SK-N-MC (cell line): ENCODE data around the gene HK3.

ENCODE experiments used
- DNase-seq: peaks from one replicate; pipeline ENCODE4 v3.0.0-alpha.2; 2011; ENCODE audit warnings: low read depth, low spot score
- H3K27ac ChIP-seq: fragments of 200-600 bp; sonication (generic); 2 replicates; pipeline ENCODE4 v1.5.1; 2016; ENCODE audit warnings: mixed run types
- H3K36me3 ChIP-seq: fragments of 200-600 bp; sonication (generic); 2 replicates; pipeline ENCODE4 v1.6.1; 2017; ENCODE audit warnings: antibody characterized with exemption, low read length, mixed read lengths; ENCODE audit not compliant: insufficient read depth
- H3K4me3 ChIP-seq: fragments of 200-600 bp; sonication (generic); 2 replicates; pipeline ENCODE4 v1.5.1; 2016
- H3K9ac ChIP-seq: fragments of 200-600 bp; sonication (generic); 2 replicates; pipeline ENCODE4 v1.8.0; 2017; ENCODE audit warnings: mixed run types, mixed read lengths; ENCODE audit not compliant: insufficient read length
- H3K9me3 ChIP-seq: fragments of 200-600 bp; sonication (generic); 2 replicates; pipeline ENCODE4 v1.6.1; 2017; ENCODE audit warnings: low read depth, mild to moderate bottlenecking, antibody characterized with exemption, low read length, moderate library complexity, mixed read lengths
- EZH2 ChIP-seq: fragments of 200-600 bp; sonication (generic); IDR thresholded peaks from one replicate; pipeline ENCODE4 v1.6.1; 2017; ENCODE audit warnings: antibody characterized with exemption
- FOXP2 ChIP-seq: optimal IDR thresholded peaks from 2 replicates; pipeline ENCODE3; 2011; ENCODE audit warnings: mild to moderate bottlenecking, moderate library complexity; ENCODE audit not compliant: insufficient read depth; ENCODE audit errors: extremely low read length, control extremely low read depth
- POLR2AphosphoS5 ChIP-seq: IDR thresholded peaks from 2 replicates; pipeline ENCODE4 v1.6.1; 2012; ENCODE audit warnings: mild to moderate bottlenecking, low read depth, low read length, borderline replicate concordance

Gene HK3

GRCh38 chr5:176836811-176837706, 62.1 kb downstream of the HK3 start:
- Histone ChIP-seq H3K4me3 (no peak overlapping the region), H3K27ac (no peak overlapping the region), H3K9ac (no peak overlapping the region), H3K9me3 (no peaks in the 10 kb centered on the region), H3K36me3 (no peaks in the 10 kb centered on the region)
- TF ChIP-seq POLR2AphosphoS5 = no peak
- TF ChIP-seq EZH2 = no peak
- no peak for TF ChIP-seq FOXP2
- no peak for DNase-seq

DNA sequence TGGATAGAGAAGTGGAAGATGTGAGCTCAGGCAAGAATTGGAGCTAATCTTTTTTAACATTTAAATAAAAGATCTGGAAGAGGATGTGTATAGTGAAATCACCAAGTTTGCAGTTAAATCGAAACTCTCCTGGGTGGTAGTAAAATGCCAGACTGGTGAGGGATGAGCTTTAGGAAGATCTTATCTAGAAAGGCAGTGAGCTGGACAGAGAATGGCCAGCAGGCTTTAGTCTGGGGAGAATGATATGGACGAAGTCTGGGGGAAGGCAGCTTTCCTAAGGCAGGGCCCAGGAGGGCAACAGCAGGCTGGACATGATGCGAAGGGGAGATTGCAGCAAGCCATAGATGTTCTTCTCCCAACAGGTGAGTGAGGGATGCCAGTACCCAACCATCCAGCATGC, 63.2 kb downstream of the HK3 start:
- no peak overlapping the region for H3K27ac ChIP-seq
- DNase-seq = no peak
- H3K9ac ChIP-seq = no peak overlapping the region
- no peaks in the 10 kb centered on the region for H3K36me3 ChIP-seq
- no peak overlapping the region for H3K4me3 ChIP-seq
- no peaks in the 10 kb centered on the region for H3K9me3 ChIP-seq
- TF ChIP-seq EZH2 = no peak
- TF ChIP-seq POLR2AphosphoS5 = no peak
- no peak for TF ChIP-seq FOXP2

GRCh38 chr5:176833286-176833685, 65.9 kb downstream of the HK3 start:
- DNase-seq = no peak
- H3K9me3 ChIP-seq = no peaks in the 10 kb centered on the region
- TF ChIP-seq EZH2 = no peak
- TF ChIP-seq POLR2AphosphoS5 = no peak
- TF ChIP-seq FOXP2 = no peak
- H3K27ac ChIP-seq = no peak overlapping the region
- H3K36me3 ChIP-seq = no peaks in the 10 kb centered on the region
- no peak overlapping the region for H3K9ac ChIP-seq
- H3K4me3 ChIP-seq = no peak overlapping the region

DNA sequence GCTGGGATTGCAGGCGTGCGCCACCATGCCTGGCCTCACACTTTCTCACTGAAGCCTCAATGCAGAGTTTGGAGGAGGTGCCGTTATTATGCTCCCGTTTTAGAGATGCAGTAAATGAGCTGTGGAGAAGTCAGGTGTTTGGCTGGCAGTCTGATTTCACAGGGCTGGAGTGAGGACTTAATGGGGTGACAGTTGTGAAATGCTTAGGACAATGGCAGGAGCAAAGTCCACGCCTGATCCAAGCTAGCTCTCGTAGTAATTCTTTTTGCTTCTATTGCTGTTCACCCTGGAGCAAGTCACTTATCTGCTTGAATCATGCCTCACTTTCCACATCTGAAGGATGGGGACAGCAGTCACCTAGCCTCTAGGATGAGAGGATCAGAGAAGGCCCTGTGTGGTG, 67.0 kb downstream of the HK3 start:
- Histone ChIP-seq H3K36me3 (no peaks in the 10 kb centered on the region), H3K9ac (no peak overlapping the region), H3K9me3 (no peaks in the 10 kb centered on the region), H3K27ac (no peak overlapping the region), H3K4me3 (no peak overlapping the region)
- no peak for DNase-seq
- no peak for TF ChIP-seq EZH2
- TF ChIP-seq POLR2AphosphoS5 = no peak
- TF ChIP-seq FOXP2 = no peak

DNA sequence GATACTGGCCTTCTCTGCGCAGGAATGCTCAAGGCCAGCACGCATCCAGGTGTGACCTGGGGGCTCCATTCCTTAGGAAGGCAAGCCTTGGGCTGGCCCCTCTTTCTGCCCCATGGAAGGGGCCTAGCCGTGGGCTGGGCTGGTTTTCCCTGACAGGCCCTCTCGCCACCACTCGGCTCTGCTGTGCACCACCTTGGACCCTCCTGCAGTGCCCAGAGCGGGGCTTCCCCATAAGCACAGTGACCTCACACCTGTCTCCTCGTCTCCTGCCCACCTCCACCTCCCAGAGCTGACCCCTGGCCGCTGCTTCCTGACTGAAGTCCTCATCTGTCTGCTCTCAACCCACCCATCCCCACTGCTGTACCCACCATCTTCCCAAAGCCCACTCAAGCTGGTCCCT, 67.7 kb downstream of the HK3 start:
- Histone ChIP-seq H3K9me3 (no peaks in the 10 kb centered on the region), H3K4me3 (no peak overlapping the region), H3K36me3 (no peaks in the 10 kb centered on the region), H3K9ac (no peak overlapping the region), H3K27ac (no peak overlapping the region)
- DNase-seq = no peak
- TF ChIP-seq FOXP2 (no peak), POLR2AphosphoS5 (no peak), EZH2 (no peak)

DNA sequence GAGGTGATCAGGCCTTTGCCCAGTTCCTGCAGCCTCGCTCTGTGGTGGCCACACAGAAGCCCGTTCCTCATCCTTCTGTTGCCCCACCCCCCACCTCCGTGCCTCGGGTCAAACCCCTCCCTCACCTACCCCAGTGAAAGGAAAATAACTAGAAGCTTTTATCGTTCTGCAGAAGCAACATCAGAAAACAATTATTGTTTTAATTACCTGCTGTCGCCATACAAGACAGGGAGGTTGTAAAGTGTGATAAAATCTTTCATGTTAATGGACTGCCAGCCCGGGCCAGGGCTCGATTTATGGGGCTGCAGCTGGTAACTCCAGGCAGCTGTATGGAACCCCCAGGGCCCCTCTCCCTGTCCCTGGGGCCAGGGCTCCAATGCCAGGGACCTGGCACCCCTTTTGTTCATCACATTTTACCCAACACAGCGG, 68.1 kb downstream of the HK3 start:
- no peak for DNase-seq
- Histone ChIP-seq H3K27ac (no peak overlapping the region), H3K36me3 (no peaks in the 10 kb centered on the region), H3K9me3 (no peaks in the 10 kb centered on the region), H3K4me3 (no peak overlapping the region), H3K9ac (no peak overlapping the region)
- TF ChIP-seq EZH2 (no peak), FOXP2 (no peak), POLR2AphosphoS5 (no peak)
